ENCODE measurements around the gene NNT. TPM values are rescaled to one million over a fixed set of nuclear protein-coding genes. Genes with fewer than 3 reads are reported as not detected.

The NNT gene
- total RNA-seq, 4 donors from 2014 or later: 47.0 to 68.5 (median 60.8) TPM

DNA sequence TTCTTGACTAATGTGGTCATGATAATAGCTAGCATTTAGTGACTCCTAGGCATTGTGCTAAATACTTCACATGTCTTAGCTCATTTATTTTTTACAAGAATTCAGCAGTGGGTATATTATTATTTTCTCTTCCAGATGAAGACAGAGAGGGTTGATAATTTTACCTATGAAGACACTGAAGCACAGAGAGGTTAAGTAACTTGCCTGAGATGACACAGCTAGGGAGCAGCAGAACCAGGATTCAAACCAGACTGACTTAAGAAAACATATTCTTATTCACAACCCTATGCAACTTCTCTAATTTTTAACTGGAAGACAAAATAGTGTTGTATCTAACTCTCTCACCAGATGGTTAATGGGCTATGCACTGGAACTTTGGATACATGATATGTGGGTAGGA is 44.8 kb downstream of the NNT start:
- TF ChIP-seq CTCF (IDR thresholded peaks at IDR 0.05): no peak
- DNase-seq (ENCODE audit: low spot score): no peak
- no peak for ATAC-seq (ENCODE audit: low FRiP score)

DNA sequence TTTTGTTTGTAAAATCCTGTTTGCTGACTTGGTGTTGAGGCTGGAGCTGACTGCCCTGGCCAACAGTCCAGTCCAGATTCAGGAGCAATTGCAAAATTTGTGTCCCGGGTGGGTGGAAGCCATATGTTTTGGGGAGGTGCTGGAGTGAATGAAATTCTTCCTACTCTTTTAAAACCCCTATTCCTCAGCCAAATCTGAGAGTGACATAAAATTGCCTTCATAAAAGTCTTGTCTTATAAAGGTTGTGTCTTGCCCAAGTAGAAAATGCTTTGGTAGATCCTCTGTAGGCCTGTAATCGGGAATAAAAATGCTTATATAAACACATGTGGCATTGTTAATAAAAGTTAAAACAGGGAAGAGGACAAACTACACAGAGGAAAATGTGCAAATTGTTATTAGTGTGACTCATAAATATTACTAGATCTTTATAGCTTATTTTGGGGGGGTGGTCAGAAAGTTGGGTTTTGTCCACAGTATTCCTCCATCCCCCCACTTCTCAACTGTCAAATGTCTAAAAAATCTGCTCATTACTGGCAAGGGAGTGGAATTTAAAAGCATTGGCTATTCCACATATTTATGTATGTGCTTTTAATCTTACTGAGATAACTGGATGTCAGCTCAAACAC is 45.6 kb downstream of the NNT start:
- TF ChIP-seq CTCF (IDR thresholded peaks at IDR 0.05): no peak
- ATAC-seq (ENCODE audit: low FRiP score) (peak; percentile 68), DNase-seq (ENCODE audit: low spot score) (no peak)

GRCh38 chr5:43649256-43649655 is 46.3 kb downstream of the NNT start:
- no peak for TF ChIP-seq CTCF (IDR thresholded peaks at IDR 0.05)
- no peak for DNase-seq (ENCODE audit: low spot score)
- ATAC-seq (ENCODE audit: low FRiP score): peak; percentile 96

- no peak for DNase-seq (ENCODE audit: low spot score)
- TF ChIP-seq CTCF (IDR thresholded peaks at IDR 0.05): no peak
- no peak for ATAC-seq (ENCODE audit: low FRiP score)
These were observed 49.7 kb downstream of the NNT start for GRCh38 chr5:43652537-43653302.

DNA sequence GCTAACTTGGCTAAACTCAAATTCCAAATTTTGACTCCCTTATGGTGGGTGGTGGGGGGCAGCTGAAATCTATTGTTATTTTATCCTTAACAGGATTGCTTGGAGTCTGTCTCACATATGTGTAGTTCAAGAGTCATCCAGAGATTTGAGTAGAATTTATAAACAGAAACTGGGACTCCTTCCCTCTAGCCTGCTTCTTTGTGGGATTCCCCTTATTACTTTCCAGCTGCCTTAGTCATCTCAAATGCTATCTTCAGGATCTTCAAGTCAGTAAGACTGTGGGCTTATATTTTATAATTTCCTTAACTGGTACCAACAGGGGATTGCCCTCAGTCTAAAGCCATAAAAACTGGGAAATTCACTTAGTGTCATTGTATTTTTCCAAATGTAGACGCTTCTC is 55.5 kb downstream of the NNT start:
- DNase-seq (ENCODE audit: low spot score) (no peak), ATAC-seq (ENCODE audit: low FRiP score) (peak; percentile 70)
- TF ChIP-seq CTCF (IDR thresholded peaks at IDR 0.05): no peak

GRCh38 chr5:43659075-43659474 is 56.1 kb downstream of the NNT start:
- TF ChIP-seq CTCF (IDR thresholded peaks at IDR 0.05): no peak
- ATAC-seq (ENCODE audit: low FRiP score): no peak
- DNase-seq (ENCODE audit: low spot score): no peak

DNA sequence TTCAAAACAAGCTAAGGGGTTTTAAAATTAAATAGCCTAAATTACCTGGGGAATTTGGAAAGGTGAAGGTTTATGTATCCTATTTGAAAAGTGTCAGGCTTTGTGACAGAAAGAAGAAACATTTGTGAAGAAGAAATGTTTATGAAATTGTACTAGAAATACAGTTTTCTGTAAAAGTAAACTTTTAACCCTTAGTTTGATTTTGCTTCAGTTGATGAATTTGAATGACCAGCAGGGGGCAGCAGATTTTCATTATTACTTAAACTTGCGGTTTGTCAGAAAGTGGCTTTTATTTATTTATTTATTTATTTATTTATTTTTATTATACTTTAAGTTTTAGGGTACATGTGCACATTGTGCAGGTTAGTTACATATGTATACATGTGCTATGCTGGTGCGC is 58.1 kb downstream of the NNT start:
- ATAC-seq (ENCODE audit: low FRiP score): no peak
- TF ChIP-seq CTCF (IDR thresholded peaks at IDR 0.05): no peak
- no peak for DNase-seq (ENCODE audit: low spot score)

Data from omental fat pad (tissue), 4 donors.